Measurements from ENCODE around the gene ZSCAN12.
"Not testable (repeated sequence)": the region's sequence is repeated elsewhere in the genome, so short reads cannot be mapped to it uniquely, and the experiment has no call there.

Gene ZSCAN12

DNA sequence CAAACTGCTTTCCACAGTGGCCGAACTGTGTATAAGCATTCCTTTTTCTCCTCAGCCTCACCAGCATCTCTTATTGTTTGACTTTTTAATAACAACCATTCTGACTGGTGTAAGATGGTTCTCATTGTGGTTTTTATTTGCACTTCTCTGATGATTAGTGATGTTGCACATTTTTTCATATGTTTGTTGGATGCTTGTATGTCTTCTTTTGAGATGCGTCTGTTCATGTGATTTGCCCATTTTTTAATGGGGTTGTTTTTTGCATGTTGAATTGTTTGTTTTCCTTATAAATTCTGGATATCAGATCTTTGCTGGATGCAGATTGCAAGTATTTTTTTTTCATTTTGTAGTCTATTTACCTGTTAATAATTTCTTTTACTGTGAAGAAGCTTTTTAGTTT, 11.2 kb upstream of the ZSCAN12 start:
- DNase-seq, result no peak
- TF ChIP-seq POLR2A (IDR thresholded peaks at IDR 0.05; ENCODE audit: low read length), result no peak
- TF ChIP-seq GATA1 (IDR thresholded peaks at IDR 0.05; ENCODE audit: low read depth, low read length), result no peak

GRCh38 chr6:28408076-28408802, 8.7 kb upstream of the ZSCAN12 start:
- TF ChIP-seq POLR2A (IDR thresholded peaks at IDR 0.05; ENCODE audit: low read length) (no peak), GATA1 (IDR thresholded peaks at IDR 0.05; ENCODE audit: low read depth, low read length) (no peak)
- no peak for DNase-seq

- DNase-seq, result no peak
- no peak for TF ChIP-seq GATA1 (IDR thresholded peaks at IDR 0.05; ENCODE audit: low read depth, low read length)
- no peak for TF ChIP-seq POLR2A (IDR thresholded peaks at IDR 0.05; ENCODE audit: low read length)
Measured at GRCh38 chr6:28407401-28407800, 7.9 kb upstream of the ZSCAN12 start.

DNA sequence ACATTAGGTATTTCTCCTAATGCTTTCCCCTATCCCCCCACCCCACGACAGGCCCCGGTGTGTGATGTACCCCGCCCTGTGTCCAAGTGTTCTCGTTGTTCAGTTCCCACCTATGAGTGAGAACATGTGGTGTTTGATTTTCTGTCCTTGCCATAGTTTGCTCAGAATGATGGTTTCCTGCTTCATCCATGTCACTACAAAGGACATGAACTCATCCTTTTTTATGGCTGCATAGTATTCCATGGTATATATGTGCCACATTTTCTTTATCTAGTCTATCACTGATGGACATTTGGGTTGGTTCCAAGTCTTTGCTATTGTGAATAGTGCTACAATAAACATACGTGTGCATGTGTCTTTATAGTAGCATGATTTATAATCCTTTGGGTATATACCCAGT, 4.4 kb upstream of the ZSCAN12 start:
- DNase-seq, result not testable (repeated sequence)

- DNase-seq, result peak in 1 of 2 experiments; percentile 10
- TF ChIP-seq GATA1 (IDR thresholded peaks at IDR 0.05; ENCODE audit: low read depth, low read length), result no peak
Measured at GRCh38 chr6:28402197-28402596, 2.6 kb upstream of the ZSCAN12 start.

DNA sequence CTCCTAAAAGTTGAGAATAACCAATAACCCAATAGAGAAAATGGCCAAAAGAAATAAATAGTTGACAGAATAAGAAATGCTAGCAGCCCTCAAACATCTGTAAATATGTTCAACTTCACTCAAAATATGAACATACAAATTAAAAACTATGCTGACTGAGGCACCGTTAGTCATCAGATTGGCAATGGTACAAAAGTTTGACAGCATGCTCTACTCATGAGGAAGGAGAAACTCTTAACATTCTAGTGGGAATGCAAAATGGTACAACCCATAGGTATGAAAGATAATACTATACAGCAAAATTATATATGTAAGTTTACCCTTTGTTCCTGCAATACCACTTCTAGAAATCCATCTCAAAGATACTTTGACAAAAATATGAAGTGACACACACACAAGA, 1.6 kb upstream of the ZSCAN12 start:
- TF ChIP-seq GATA1 (IDR thresholded peaks at IDR 0.05; ENCODE audit: low read depth, low read length), result no peak
- no peak for TF ChIP-seq POLR2A (IDR thresholded peaks at IDR 0.05; ENCODE audit: low read length)
- DNase-seq, result peak in 1 of 2 experiments; percentile 5

GRCh38 chr6:28400122-28400451, 540 bp upstream of the ZSCAN12 start:
- DNase-seq, result no peak
- TF ChIP-seq GATA1 (IDR thresholded peaks at IDR 0.05; ENCODE audit: low read depth, low read length) (no peak), POLR2A (IDR thresholded peaks at IDR 0.05; ENCODE audit: low read length) (no peak)

DNA sequence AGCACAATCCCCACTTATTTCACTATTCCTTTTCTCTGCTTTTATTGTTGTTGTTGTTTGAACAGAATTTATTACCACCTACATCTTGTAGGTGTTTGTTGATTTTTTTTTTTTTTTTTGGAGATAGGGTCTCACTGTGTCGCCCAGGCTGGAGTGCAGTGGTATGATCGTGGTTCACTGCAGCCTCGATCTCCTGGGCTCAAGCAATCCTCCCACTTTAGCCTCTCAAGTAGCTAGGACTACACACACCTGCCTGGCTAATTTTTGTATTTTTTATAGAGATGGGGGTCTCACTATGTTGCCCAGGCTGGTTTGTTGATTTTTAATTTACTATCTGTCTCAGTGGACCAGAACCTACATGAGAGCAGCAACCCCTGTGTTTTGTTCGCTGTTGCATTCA, 3.6 kb downstream of the ZSCAN12 start:
- TF ChIP-seq GATA1 (IDR thresholded peaks at IDR 0.05; ENCODE audit: low read depth, low read length), result no peak
- no peak for TF ChIP-seq POLR2A (IDR thresholded peaks at IDR 0.05; ENCODE audit: low read length)
- no peak for DNase-seq

DNA sequence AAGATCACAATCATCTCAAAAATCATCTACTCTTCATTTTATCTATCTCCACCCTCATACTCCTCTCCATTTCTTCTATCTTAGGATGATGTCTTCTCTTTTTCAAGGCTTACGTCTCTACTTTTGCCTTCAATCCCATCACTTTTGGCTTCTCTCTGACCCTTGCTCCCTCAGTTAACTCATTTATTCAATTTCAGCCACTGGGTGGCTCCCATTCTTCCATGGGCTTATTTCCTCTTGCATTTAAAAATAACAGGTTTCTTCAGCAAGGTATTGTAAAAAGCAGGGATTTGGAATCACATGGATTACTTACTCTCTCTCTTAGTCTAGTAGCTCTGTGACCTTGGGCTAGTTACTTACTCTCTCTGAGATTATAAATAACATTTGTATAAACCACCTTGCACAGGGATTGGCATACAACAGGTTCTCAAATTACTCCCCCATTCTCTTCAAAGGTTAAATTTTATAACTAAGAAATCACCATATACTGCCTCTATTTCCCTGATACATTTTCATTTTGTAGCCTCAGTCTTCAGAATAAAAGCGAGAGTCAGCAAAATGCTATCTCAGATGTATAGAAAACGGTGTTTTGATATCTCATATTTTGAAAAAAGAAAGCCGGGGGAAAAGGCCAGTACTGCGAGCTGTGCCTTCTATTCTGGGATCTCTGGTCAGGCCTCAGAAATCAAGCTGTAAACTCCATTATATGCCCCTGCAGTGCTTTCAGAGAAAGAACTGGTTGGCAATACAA, 5.5 kb downstream of the ZSCAN12 start:
- TF ChIP-seq GATA1 (IDR thresholded peaks at IDR 0.05; ENCODE audit: low read depth, low read length), result no peak
- no peak for TF ChIP-seq POLR2A (IDR thresholded peaks at IDR 0.05; ENCODE audit: low read length)
- DNase-seq, result no peak

DNA sequence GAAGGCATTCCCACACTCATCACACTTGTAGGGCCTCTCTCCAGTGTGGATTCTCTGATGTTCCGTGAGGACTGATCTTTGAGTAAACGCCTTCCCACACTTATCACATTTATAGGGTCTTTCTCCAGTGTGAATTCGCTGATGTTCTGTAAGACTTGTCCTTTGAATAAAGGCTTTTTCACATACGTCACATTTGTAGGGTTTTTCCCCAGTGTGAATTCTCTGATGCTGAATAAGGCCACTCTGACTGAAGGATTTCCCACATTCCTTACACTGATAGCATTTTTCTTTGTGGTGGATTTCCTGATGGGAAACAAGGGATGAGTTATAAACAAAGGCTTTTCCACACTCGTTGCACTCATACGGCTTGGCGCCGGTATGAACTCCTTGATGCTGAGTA, 8.9 kb downstream of the ZSCAN12 start:
- DNase-seq, result no peak
- TF ChIP-seq POLR2A (IDR thresholded peaks at IDR 0.05; ENCODE audit: low read length) (no peak), GATA1 (IDR thresholded peaks at IDR 0.05; ENCODE audit: low read depth, low read length) (no peak)

DNA sequence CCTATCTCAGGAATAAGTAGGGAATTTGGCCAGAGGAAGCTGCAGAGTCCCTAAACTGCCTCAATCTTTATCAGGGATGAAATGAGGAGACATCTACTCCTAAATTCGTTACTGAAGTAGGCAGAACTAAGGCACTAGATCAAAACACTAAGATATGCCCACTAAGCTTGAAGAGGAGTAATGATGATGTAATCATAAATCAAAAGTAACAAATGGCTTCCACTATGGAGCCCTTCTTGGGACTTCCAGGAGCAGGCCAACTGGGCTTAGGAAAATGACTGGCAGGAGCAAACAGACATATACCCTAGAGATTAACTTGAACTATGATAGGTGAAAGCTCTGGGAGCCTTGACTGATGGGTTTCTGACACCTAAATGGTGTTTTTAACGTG, 15.4 kb downstream of the ZSCAN12 start:
- DNase-seq, result peak in 1 of 2 experiments; percentile 27
- TF ChIP-seq GATA1 (IDR thresholded peaks at IDR 0.05; ENCODE audit: low read depth, low read length) (no peak), POLR2A (IDR thresholded peaks at IDR 0.05; ENCODE audit: low read length) (no peak)

- TF ChIP-seq POLR2A (IDR thresholded peaks at IDR 0.05; ENCODE audit: low read length) (peak; percentile 66), GATA1 (IDR thresholded peaks at IDR 0.05; ENCODE audit: low read depth, low read length) (no peak)
- DNase-seq, result peak; percentile 86 to 93
Measured at GRCh38 chr6:28383235-28384142, 16.1 kb downstream of the ZSCAN12 start.

DNA sequence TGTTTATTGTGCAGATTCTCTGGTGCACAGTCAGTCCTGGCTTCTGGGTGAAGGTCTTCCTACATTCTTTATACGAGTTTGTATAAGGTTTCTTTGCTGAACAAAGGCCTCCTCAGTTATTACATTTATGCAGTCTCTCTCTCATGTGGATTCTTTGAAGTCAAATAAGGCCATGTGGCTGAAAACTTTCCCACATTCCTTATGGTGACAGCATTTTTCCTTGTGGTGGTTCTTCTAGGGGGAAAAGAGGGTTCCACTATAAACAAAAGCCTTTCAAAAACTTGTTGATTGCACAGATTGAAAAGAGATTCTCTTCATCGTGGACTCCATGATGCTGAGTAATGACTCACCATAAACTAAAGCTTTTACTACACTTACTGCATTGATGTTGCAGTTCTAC, 19.2 kb downstream of the ZSCAN12 start:
- DNase-seq, result no peak
- TF ChIP-seq GATA1 (IDR thresholded peaks at IDR 0.05; ENCODE audit: low read depth, low read length), result no peak
- no peak for TF ChIP-seq POLR2A (IDR thresholded peaks at IDR 0.05; ENCODE audit: low read length)

DNA sequence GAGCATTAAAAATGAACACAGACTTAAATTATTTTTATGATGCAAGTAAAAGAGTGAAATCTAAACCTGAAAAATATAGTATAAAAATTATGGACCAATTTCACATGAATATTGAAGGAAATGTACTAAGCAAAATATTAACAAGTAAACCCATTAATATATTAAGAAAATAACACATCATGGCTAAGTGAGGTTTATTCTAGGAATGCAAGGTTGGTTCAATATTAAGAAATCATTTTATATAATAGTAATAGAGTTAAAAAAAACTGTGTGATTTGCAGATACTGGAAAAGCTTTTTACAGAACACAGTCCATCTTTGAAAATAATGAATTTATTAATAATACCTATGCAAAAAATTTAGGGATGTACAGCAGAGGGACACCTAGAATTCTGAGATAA, 20.9 kb downstream of the ZSCAN12 start:
- no peak for TF ChIP-seq POLR2A (IDR thresholded peaks at IDR 0.05; ENCODE audit: low read length)
- TF ChIP-seq GATA1 (IDR thresholded peaks at IDR 0.05; ENCODE audit: low read depth, low read length), result no peak
- peak in 1 of 2 experiments; percentile 7 for DNase-seq
